Measurements from ENCODE around the gene LEMD1. TPM values are rescaled to one million over a fixed set of nuclear protein-coding genes. Genes with fewer than 3 reads are reported as not detected.

Gene LEMD1, protein sequence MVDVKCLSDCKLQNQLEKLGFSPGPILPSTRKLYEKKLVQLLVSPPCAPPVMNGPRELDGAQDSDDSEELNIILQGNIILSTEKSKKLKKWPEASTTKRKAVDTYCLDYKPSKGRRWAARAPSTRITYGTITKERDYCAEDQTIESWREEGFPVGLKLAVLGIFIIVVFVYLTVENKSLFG
- total RNA-seq (2022) (15.3 and 17.2 TPM in 2 replicates), Bru-seq, nascent RNA (percentile 67 among the genes with signal in this experiment), BruChase-seq, experiment 1, labeled RNA remaining after a 6-hour chase (percentile 49 among the genes with signal in this experiment), BruChase-seq, experiment 2, labeled RNA remaining after a 2-hour chase (percentile 57 among the genes with signal in this experiment)
- long read RNA-seq, partial matches to known transcripts = 0 of 9 reads
- long read RNA-seq, other reads (novel, unspliced or antisense) = 9 of 9 reads

DNA sequence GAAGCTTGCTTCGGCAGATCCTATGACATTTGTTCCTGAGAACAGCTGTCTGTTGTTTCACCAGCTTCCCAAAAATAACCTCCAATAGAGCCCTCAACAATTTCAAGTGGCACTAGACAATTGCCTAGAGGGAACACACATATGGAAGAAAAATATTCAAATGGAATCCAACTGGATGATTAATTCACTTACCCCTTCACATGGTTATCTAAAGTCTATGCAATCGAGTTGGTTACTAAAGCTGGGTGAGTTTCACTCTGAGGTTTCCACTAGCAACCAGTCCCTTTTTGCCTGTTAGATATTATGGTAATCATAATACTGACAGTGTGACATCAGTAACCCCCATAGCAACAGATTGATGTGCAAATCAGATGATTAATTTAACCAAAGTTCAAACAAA lies at the start of gene LEMD1:
LEMD1 (minus strand) TSS at position 259 of the 400 bp plus-strand sequence. CDS start 1,520 bp downstream, outside the sequence.
- Mint-ChIP-seq H3K27ac (ENCODE audit: unreplicated experiment) (no peak within 1 kb of the TSS), H3K27me3 (ENCODE audit: unreplicated experiment) (peaks cover 62% of the 10 kb centered on the region), H3K4me1 (ENCODE audit: low read depth, unreplicated experiment) (no peaks in the 10 kb centered on the region), H3K36me3 (ENCODE audit: insufficient read depth, unreplicated experiment) (no peaks in the 10 kb centered on the region), H3K4me3 (ENCODE audit: low read depth, unreplicated experiment) (no peak within 1 kb of the TSS), H3K9me3 (ENCODE audit: low read depth, unreplicated experiment) (no peaks in the 10 kb centered on the region)
- BruUV-seq (replicated peaks) = no TSS peak
- TF ChIP-seq, protein P1, sequence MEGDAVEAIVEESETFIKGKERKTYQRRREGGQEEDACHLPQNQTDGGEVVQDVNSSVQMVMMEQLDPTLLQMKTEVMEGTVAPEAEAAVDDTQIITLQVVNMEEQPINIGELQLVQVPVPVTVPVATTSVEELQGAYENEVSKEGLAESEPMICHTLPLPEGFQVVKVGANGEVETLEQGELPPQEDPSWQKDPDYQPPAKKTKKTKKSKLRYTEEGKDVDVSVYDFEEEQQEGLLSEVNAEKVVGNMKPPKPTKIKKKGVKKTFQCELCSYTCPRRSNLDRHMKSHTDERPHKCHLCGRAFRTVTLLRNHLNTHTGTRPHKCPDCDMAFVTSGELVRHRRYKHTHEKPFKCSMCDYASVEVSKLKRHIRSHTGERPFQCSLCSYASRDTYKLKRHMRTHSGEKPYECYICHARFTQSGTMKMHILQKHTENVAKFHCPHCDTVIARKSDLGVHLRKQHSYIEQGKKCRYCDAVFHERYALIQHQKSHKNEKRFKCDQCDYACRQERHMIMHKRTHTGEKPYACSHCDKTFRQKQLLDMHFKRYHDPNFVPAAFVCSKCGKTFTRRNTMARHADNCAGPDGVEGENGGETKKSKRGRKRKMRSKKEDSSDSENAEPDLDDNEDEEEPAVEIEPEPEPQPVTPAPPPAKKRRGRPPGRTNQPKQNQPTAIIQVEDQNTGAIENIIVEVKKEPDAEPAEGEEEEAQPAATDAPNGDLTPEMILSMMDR (IDR thresholded peaks at IDR 0.05; ENCODE audit: unreplicated experiment) = no peak
- no peak for DNase-seq
- CTCF ChIA-PET = interaction anchor here (0.9 to 1.6 kb wide), 3 partner anchors 24 to 110 kb away, joined by 3 to 6 read pairs (median 4); no protein-coding TSS in a partner anchor
- intact Hi-C loops (cut with micrococcal nuclease; ENCODE audit: unreplicated experiment) = no loop called here

DNA sequence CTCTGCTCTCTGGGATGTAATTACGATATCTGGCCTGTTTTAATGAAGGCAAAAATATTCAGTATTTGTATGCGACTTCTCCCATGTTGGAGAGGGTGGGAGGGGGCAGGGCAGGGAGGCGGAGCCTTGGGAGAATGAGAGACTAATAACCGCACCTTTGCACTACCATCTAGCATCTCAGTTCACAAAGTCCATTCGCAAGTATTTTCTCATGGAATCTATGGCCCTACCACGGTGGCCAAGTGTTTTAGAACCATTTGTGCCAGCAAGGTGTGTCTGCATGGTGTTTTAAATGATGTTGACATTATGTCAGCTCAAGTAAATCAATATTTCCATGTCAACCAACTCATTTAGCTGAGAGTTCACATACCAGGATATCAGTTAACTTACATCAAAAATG lies 48.3 kb upstream of the LEMD1 start:
- DNase-seq = peak; percentile 49
- TF ChIP-seq, protein P1 (IDR thresholded peaks at IDR 0.05; ENCODE audit: unreplicated experiment) = no peak
- intact Hi-C loops (cut with micrococcal nuclease; ENCODE audit: unreplicated experiment) = loop anchor here (2.0 kb wide), 1 partner anchor 27 kb away; no protein-coding TSS in a partner anchor
- no peak overlapping the region for H3K4me3 Mint-ChIP-seq (ENCODE audit: low read depth, unreplicated experiment)
- CTCF ChIA-PET = interaction anchor here (0.7 to 1.5 kb wide), 9 partner anchors 13 to 94 kb away, joined by 3 to 9 read pairs (median 5); no protein-coding TSS in a partner anchor
- H3K9me3 Mint-ChIP-seq (ENCODE audit: low read depth, unreplicated experiment) = peaks cover 2% of the 10 kb centered on the region
- BruUV-seq (replicated peaks) = no TSS peak
- H3K27ac Mint-ChIP-seq (ENCODE audit: unreplicated experiment) = no peak overlapping the region
- H3K4me1 Mint-ChIP-seq (ENCODE audit: low read depth, unreplicated experiment) = no peaks in the 10 kb centered on the region
- no peaks in the 10 kb centered on the region for H3K36me3 Mint-ChIP-seq (ENCODE audit: insufficient read depth, unreplicated experiment)
- peaks cover 28% of the 10 kb centered on the region for H3K27me3 Mint-ChIP-seq (ENCODE audit: unreplicated experiment)

DNA sequence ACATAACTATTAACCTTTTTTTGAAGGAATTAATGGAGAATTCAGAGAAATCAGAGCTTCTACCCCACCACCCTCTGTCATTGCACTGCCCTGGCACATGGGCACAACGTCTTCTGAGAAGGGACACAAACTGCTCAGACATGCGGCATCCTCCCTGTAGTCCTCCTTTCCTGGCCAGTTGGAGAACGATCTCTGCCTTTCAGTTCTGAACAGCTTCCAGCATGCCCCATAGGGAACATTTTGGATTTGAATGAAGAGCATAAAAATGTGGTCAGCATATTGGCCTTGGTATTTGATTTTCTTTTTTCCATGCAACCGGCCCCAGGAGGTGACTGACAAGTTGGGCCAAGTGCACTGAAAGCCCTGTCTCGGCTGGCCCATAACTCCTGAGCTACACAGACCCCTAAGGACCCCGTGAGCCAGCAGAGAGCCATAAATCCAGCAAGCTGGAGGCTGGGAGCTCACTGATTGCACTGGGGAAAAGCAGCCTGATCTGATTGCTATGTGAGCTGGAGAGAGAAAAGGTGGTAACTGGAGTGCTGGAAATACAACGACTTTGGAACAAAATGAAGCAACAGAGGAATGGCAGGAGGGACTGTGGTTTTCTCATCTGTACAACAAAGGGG lies 44.9 kb upstream of the LEMD1 start:
- TF ChIP-seq, protein P1 (IDR thresholded peaks at IDR 0.05; ENCODE audit: unreplicated experiment) = no peak
- CTCF ChIA-PET = no interaction called here
- peaks cover 18% of the 10 kb centered on the region for H3K27me3 Mint-ChIP-seq (ENCODE audit: unreplicated experiment)
- no peaks in the 10 kb centered on the region for H3K9me3 Mint-ChIP-seq (ENCODE audit: low read depth, unreplicated experiment)
- no peak overlapping the region for H3K27ac Mint-ChIP-seq (ENCODE audit: unreplicated experiment)
- no peaks in the 10 kb centered on the region for H3K36me3 Mint-ChIP-seq (ENCODE audit: insufficient read depth, unreplicated experiment)
- H3K4me3 Mint-ChIP-seq (ENCODE audit: low read depth, unreplicated experiment) = no peak overlapping the region
- no TSS peak for BruUV-seq (replicated peaks)
- intact Hi-C loops (cut with micrococcal nuclease; ENCODE audit: unreplicated experiment) = no loop called here
- no peak for DNase-seq
- no peaks in the 10 kb centered on the region for H3K4me1 Mint-ChIP-seq (ENCODE audit: low read depth, unreplicated experiment)

DNA sequence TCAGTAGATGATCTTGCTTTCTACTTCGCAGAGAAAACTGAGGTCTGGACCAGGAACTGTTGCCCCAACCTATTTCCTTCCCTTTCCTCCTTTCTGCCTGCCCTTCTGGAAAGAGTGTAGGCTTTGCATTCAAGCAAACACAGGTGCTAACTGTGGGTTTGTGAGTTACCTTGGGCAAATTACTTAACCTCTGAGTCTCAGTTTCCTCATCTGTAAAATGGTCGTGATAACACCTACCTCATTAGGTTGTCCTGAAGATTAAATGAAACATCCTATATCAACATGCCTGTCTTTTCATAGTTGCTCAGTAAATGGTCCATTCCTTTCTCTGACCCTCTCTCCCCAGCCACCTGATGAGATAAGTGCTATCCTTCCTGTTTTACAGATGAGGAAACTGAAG lies 43.5 kb upstream of the LEMD1 start:
- Mint-ChIP-seq H3K4me3 (ENCODE audit: low read depth, unreplicated experiment) (no peak overlapping the region), H3K4me1 (ENCODE audit: low read depth, unreplicated experiment) (no peaks in the 10 kb centered on the region), H3K9me3 (ENCODE audit: low read depth, unreplicated experiment) (no peaks in the 10 kb centered on the region), H3K27ac (ENCODE audit: unreplicated experiment) (no peak overlapping the region), H3K27me3 (ENCODE audit: unreplicated experiment) (peaks cover 22% of the 10 kb centered on the region), H3K36me3 (ENCODE audit: insufficient read depth, unreplicated experiment) (no peaks in the 10 kb centered on the region)
- no TSS peak for BruUV-seq (replicated peaks)
- intact Hi-C loops (cut with micrococcal nuclease; ENCODE audit: unreplicated experiment) = no loop called here
- CTCF ChIA-PET = no interaction called here
- no peak for DNase-seq
- TF ChIP-seq, protein P1 (IDR thresholded peaks at IDR 0.05; ENCODE audit: unreplicated experiment) = no peak

All from Calu3 (cell line).